Stomach (tissue), 4 donors: ENCODE measurements around the gene VKORC1L1.
"Not testable (repeated sequence)": the region's sequence is repeated elsewhere in the genome, so short reads cannot be mapped to it uniquely, and the experiment has no call there.

ENCODE experiments used
- EP300 ChIP-seq: sonication (generic); formaldehyde crosslinking; IDR thresholded peaks from one replicate; pipeline ENCODE4 v1.6.1; 2017; ENCODE audit warnings: antibody characterized with exemption
- POLR2A ChIP-seq, 4 donors: fragments of 450-650 bp; IDR thresholded peaks; one replicate each; pipeline ENCODE4 v1.6.1; 2016; ENCODE audit warnings: antibody characterized with exemption in 4 of 4, control low read depth in 2 of 4, mild to moderate bottlenecking in 1 of 4, moderate library complexity in 1 of 4
- POLR2AphosphoS5 ChIP-seq, 3 donors: sonication (generic); formaldehyde crosslinking; IDR thresholded peaks; one replicate each; pipeline ENCODE4 v1.6.1; 2016; ENCODE audit warnings: antibody characterized with exemption in 3 of 3
- TF ChIP-seq, protein P1 (sequence below), 7 experiments: fragments of 450-650 bp in 4 of 7; fragments of 200-600 bp in 3 of 7; sonication (generic) in 3 of 7; IDR thresholded peaks; one replicate each; pipeline ENCODE4 v1.5.1; 2016 to 2019; ENCODE audit warnings: antibody characterized with exemption in 7 of 7, control low read depth in 2 of 7, mild to moderate bottlenecking in 1 of 7

DNA sequence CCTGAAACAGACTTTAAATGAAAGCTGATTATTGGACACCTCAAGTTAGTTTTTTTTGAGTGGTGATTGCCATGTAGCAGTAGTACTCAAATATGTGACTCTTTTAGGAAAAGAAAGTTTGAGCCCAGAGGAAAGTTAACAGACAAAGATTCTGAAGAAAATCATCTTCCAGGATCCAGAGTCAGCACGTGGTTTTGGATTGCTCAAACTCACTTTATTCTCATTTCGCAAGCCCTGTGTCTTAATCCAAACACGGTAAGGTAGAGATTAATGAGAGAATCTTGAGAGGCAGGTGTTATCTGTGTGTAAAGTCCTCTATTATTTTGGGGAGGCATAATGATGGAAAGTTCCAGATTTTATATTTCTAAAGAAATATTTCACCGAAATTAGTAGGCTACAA lies 2.8 kb downstream of the VKORC1L1 start:
- TF ChIP-seq, protein P1, sequence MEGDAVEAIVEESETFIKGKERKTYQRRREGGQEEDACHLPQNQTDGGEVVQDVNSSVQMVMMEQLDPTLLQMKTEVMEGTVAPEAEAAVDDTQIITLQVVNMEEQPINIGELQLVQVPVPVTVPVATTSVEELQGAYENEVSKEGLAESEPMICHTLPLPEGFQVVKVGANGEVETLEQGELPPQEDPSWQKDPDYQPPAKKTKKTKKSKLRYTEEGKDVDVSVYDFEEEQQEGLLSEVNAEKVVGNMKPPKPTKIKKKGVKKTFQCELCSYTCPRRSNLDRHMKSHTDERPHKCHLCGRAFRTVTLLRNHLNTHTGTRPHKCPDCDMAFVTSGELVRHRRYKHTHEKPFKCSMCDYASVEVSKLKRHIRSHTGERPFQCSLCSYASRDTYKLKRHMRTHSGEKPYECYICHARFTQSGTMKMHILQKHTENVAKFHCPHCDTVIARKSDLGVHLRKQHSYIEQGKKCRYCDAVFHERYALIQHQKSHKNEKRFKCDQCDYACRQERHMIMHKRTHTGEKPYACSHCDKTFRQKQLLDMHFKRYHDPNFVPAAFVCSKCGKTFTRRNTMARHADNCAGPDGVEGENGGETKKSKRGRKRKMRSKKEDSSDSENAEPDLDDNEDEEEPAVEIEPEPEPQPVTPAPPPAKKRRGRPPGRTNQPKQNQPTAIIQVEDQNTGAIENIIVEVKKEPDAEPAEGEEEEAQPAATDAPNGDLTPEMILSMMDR (IDR thresholded peaks at IDR 0.05): not testable (repeated sequence)
- not testable (repeated sequence) for TF ChIP-seq POLR2AphosphoS5 (IDR thresholded peaks at IDR 0.05); POLR2A (IDR thresholded peaks at IDR 0.05); EP300
